Vagina (tissue), 2 donors: ENCODE data around the gene BEND7.
"Not testable (repeated sequence)": the region's sequence is repeated elsewhere in the genome, so short reads cannot be mapped to it uniquely, and the experiment has no call there.

Experiments used
- POLR2A ChIP-seq, 2 donors: fragments of 450-650 bp; IDR thresholded peaks; one replicate each; pipeline ENCODE4 v1.6.1; 2017; ENCODE audit warnings: antibody characterized with exemption in 2 of 2, mild to moderate bottlenecking in 2 of 2, moderate library complexity in 2 of 2
- POLR2AphosphoS5 ChIP-seq, 2 donors: sonication (generic); formaldehyde crosslinking; IDR thresholded peaks; one replicate each; pipeline ENCODE4 v1.9.0; 2017; ENCODE audit warnings: antibody characterized with exemption in 2 of 2, mild to moderate bottlenecking in 2 of 2, low read depth in 1 of 2; ENCODE audit not compliant: insufficient read depth in 1 of 2
- TF ChIP-seq, protein P1 (sequence below), 3 experiments: fragments of 450-650 bp in 2 of 3; fragments of 200-600 bp in 1 of 3; sonication (generic) in 1 of 3; IDR thresholded peaks; one replicate each; pipeline ENCODE4 v1.5.1; 2017 to 2019; ENCODE audit warnings: antibody characterized with exemption in 3 of 3, mild to moderate bottlenecking in 2 of 3, moderate library complexity in 2 of 3

GRCh38 chr10:13403426-13403825, 125.4 kb downstream of the BEND7 start:
- TF ChIP-seq, protein P1, sequence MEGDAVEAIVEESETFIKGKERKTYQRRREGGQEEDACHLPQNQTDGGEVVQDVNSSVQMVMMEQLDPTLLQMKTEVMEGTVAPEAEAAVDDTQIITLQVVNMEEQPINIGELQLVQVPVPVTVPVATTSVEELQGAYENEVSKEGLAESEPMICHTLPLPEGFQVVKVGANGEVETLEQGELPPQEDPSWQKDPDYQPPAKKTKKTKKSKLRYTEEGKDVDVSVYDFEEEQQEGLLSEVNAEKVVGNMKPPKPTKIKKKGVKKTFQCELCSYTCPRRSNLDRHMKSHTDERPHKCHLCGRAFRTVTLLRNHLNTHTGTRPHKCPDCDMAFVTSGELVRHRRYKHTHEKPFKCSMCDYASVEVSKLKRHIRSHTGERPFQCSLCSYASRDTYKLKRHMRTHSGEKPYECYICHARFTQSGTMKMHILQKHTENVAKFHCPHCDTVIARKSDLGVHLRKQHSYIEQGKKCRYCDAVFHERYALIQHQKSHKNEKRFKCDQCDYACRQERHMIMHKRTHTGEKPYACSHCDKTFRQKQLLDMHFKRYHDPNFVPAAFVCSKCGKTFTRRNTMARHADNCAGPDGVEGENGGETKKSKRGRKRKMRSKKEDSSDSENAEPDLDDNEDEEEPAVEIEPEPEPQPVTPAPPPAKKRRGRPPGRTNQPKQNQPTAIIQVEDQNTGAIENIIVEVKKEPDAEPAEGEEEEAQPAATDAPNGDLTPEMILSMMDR (IDR thresholded peaks at IDR 0.05), result not testable (repeated sequence)
- not testable (repeated sequence) for TF ChIP-seq POLR2A (IDR thresholded peaks at IDR 0.05); POLR2AphosphoS5 (IDR thresholded peaks at IDR 0.05; ENCODE audit: insufficient read depth in 1 of 2, low read depth in 1 of 2)
